ENCODE results near the gene ATP2A1.
"Not testable (repeated sequence)": the region's sequence is repeated elsewhere in the genome, so short reads cannot be mapped to it uniquely, and the experiment has no call there.

The ATP2A1 gene

GRCh38 chr16:28863929-28864793 is 14.1 kb upstream of the ATP2A1 start:
- peak in 4 of 6 experiments; percentile 9 to 38 (median 18) for DNase-seq

GRCh38 chr16:28865001-28865688 is 13.1 kb upstream of the ATP2A1 start:
- DNase-seq, result no peak

DNA sequence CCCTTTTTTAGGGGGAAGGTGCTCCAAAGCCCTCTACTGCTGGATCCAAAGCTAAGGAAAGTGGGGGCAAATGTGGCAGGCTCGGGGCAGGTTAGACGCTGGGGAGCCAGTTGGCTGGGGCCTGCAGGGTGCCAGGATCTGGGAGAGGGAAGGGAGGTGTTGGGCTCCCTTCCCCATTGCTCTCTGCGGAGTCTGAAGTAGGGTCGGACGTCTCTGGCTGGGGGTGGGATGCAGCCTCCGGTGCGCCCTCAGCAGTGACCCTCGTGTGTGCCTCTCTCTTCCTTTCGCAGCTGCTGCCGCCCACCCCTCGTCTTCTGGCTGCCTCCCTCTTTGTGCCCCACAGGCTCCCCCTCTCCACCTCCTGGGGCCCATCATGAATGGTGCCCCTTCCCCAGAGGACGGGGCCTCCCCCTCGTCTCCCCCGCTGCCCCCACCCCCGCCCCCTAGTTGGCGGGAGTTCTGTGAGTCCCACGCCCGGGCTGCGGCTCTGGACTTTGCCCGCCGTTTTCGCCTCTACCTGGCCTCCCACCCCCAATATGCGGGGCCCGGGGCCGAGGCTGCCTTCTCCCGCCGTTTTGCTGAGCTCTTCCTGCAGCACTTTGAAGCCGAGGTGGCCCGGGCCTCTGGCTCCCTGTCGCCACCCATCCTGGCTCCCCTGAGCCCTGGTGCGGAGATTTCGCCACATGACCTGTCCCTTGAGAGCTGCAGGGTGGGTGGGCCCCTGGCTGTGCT is 12.4 kb upstream of the ATP2A1 start:
- DNase-seq, result no peak

- no peak for DNase-seq
These were observed 11.9 kb upstream of the ATP2A1 start for GRCh38 chr16:28866454-28866804.

- DNase-seq, result no peak
These were observed 11.0 kb upstream of the ATP2A1 start for GRCh38 chr16:28867241-28867640.

DNA sequence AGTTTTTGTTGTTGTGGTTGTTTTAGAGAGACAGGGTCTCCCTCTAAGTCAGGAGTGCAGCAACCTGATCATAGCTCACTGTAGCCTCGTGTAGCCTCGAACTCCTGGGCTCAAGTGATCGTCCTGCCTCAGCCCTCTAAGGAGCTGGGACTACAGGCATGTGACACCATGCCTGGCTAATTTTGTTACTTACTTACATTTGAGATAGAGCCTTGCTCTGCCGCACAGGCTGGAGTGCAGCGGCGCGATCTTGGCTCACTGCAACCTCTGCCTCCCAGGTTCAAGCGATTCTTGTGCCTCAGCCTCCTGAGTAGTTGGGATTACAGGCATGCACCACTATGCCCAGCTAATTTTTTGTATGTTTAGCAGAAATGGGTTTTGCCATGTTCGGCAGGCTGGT is 10.6 kb upstream of the ATP2A1 start:
- not testable (repeated sequence) for DNase-seq

- DNase-seq, result no peak
These were observed 9.1 kb upstream of the ATP2A1 start for GRCh38 chr16:28869201-28869600.

GRCh38 chr16:28872952-28873351 is 5.3 kb upstream of the ATP2A1 start:
- no peak for DNase-seq

GRCh38 chr16:28873543-28874201 is 4.6 kb upstream of the ATP2A1 start:
- DNase-seq, result peak; percentile 26 to 59 (median 44)

DNA sequence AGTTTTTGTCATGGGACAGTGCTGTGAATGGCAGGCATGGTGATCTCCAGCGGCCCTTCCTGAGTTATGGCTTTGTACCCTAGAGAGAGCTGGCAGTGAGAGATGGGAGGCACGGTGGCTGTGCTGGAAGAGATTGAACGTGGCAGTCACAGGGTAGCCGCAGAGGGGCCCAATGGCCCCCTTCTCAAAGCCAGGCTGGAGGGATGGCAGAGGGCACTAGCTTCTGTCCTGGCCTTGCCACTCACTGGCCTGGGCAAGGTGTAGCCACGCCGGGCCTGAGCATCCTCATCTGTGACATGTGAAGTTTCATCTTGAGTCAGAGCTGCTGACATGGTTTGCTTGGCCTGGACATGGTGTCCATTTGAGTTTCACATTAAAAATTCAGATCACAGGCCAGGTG is 3.9 kb upstream of the ATP2A1 start:
- DNase-seq, result no peak

- DNase-seq, result no peak
These were observed 2.9 kb upstream of the ATP2A1 start for GRCh38 chr16:28875134-28876018.

- DNase-seq, result no peak
These were observed 2.1 kb upstream of the ATP2A1 start for GRCh38 chr16:28876019-28876659.

DNA sequence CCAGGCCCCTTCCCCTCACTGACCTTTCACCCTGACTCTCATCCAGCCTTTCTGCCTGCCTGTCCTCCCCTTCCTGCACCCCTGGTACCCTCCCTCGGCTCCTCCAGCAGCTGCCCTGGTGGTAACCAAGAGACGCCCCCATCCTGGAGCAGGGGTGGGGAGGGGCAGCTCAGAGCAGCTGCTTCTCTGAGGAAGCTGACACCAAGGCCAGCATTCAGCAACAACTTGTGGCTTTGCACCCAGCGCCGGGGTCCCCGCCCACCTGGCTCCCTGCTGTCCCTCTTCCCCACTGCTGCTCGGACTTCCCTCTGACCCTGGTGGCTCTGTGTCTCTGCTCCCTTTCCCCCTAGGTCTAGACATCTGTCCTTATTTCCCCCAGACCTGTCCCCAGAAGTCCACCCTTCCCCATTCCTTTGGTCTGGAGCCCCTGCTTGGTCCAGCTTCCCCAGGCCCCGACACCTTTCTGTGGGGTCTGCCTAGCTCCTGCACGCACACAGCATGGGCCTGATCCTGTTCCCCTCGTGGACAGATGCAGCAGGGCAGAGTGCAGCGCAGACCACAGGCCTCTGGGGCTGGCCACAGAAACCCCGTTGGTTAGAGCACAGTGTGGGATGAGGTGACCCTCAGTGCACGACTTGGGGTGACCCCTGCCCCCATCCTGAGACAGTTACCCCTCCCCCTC is 1.2 kb upstream of the ATP2A1 start:
- no peak for DNase-seq

DNA sequence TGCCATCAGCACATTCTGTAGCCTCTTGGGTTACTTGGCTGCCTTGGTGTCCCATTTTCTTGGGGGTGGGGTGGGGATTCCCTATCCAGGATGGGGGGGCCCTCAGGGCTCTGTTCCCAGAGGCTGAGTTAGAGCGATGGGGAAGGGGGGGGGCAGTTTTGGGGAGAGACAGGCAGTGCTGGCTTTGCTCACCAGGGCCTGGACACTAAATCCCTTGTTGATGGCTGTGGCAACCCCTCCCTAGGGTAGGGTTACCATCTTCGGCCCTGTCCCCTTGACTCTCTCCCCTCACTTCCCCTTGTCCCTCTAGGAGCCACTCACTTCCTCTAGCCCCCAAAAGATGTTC is 660 bp upstream of the ATP2A1 start:
- DNase-seq, result no peak

DNA sequence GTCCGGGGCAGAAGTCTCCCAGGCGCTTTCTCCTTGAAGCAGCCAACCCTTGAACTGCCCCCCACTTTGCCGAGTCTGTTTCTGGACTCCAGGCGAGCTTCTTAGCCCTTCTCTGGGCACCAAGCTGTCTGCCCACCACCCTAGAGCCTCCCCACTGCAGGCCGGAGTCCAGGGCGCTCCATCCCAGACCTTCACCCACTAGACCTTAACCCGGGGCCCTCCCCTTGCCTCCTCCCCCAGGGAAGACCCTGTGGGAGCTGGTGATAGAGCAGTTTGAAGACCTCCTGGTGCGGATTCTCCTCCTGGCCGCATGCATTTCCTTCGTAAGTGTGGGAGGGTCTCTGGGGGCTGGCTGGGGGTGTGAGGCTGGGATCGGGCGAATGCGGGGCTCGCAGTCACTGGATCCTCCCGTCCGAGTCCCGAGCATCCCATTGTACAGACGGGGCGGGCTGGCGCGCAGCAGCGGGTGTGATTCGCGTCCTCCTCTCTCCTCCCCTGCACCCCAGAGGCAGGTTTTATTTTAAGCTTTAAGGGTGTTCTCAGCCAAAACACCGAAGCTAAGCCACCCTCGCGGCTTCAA is 1.1 kb downstream of the ATP2A1 start:
- no peak for DNase-seq

DNA sequence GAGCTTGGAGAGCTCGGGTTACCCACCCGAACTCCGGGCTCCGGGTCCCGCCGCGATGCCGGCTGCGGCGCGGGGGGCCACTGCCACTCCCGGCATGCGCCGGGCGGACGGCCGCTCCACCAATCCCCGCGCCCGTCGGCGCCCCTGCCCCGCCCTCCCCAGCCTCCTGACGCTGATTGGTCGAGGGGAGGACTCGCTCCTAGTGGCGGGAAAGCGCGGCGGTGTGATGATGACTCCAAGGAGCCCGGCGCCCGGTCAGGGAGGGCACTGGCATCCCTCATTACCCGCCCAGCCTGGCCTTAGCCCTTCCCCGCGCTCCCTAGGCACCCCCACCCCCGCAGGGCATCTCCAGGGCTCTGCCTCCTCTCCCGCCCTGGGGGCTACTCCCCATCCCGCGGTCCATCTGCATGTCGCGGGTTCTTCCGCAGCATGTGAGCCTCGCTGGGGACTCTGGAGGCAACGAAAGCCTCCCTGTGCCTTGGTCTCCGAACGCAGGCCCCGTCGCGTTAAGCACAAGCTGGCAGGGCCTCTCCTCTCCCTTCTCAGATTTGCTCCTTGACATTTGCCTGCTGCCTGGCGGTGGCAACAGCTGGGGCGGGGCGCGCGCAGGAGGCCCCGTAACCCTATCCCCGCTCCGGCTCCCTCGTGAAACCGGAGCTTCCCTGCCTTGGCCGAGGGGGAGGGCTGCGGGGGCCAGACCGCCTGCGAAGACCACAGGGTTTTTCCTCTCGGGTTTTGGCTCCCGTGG is 1.7 kb downstream of the ATP2A1 start:
- peak; percentile 76 to 87 (median 85) for DNase-seq

GRCh38 chr16:28880589-28880915 is 2.3 kb downstream of the ATP2A1 start:
- no peak for DNase-seq

GRCh38 chr16:28880955-28881354 is 2.7 kb downstream of the ATP2A1 start:
- DNase-seq, result no peak

GRCh38 chr16:28881565-28881964 is 3.3 kb downstream of the ATP2A1 start:
- not testable (repeated sequence) for DNase-seq

DNA sequence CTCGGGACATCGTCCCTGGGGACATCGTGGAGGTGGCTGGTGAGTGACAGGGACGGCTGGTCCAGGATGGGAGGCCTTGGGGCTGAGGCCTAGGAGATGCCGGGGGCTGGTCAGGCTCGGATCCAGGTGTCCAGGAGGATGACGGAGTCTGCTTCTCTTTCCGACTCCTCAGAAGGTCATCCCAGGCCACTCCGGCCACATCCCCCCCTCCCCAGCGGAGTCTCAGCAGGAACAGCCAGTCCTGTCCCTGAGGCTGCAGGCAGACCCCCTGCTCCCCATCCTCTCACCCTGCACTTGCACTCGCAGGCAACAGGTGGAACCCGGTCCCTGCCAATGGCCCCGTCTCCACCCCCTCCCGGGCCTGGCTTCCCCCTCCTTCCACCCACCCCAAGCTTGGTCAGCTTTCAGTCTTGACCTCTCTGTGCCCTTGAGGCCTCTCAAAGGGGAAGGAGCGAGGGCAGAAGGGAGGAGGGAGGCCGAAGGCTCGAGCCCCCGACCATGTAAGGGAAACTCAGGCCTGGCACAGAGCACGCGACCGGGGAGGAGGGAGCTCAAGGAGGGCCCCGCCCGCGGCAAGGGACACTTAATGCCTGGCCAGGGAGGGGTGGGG is 4.4 kb downstream of the ATP2A1 start:
- DNase-seq, result no peak

All from stimulated activated naive CD4-positive, alpha-beta T cell (primary cell).